Osteoblast (primary cell): ENCODE measurements around the gene EEF2K. TPM values are rescaled to one million over a fixed set of nuclear protein-coding genes. Genes with fewer than 3 reads are reported as not detected.
"Not testable (repeated sequence)": the region's sequence is repeated elsewhere in the genome, so short reads cannot be mapped to it uniquely, and the experiment has no call there.

ENCODE experiments used
- DNase-seq: peaks from one replicate; pipeline ENCODE4 v3.0.0; 2011; ENCODE audit warnings: low spot score, mixed read lengths; ENCODE audit not compliant: insufficient read length; ENCODE audit errors: missing footprints
- H2AFZ ChIP-seq: 2 replicates; pipeline ENCODE4 v1.6.0; 2011; ENCODE audit warnings: mild to moderate bottlenecking, low read length
- H3K27ac ChIP-seq: 2 replicates; pipeline ENCODE4 v1.5.1; 2011; ENCODE audit warnings: mild to moderate bottlenecking, low read depth, low read length, moderate library complexity
- H3K27me3 ChIP-seq: 2 replicates; pipeline ENCODE4 v1.6.0; 2012; ENCODE audit warnings: mild to moderate bottlenecking, control low read depth, inconsistent platforms, low read length, moderate library complexity; ENCODE audit not compliant: insufficient read depth
- H3K36me3 ChIP-seq: 2 replicates; pipeline ENCODE4 v1.5.1; 2011; ENCODE audit warnings: mild to moderate bottlenecking, low read length, control low read depth, moderate library complexity; ENCODE audit not compliant: insufficient read depth
- H3K4me1 ChIP-seq: 2 replicates; pipeline ENCODE4 v1.5.1; 2011; ENCODE audit warnings: mild to moderate bottlenecking, low read length, control low read depth, moderate library complexity; ENCODE audit not compliant: insufficient read depth
- H3K4me2 ChIP-seq: 2 replicates; pipeline ENCODE4 v1.6.0; 2011; ENCODE audit warnings: mild to moderate bottlenecking, low read length; ENCODE audit not compliant: insufficient read depth
- H3K4me3 ChIP-seq: fragments of 200-600 bp; sonication (generic); 3 replicates; pipeline ENCODE4 v1.5.1; 2012; ENCODE audit warnings: mild to moderate bottlenecking, low read length, inconsistent platforms; ENCODE audit not compliant: insufficient read depth
- H3K79me2 ChIP-seq: 2 replicates; pipeline ENCODE4 v1.6.0; 2012; ENCODE audit warnings: mild to moderate bottlenecking, low read length, control low read depth, inconsistent platforms; ENCODE audit not compliant: insufficient read depth
- H3K9me3 ChIP-seq: 2 replicates; pipeline ENCODE4 v1.5.1; 2011; ENCODE audit warnings: low read depth, low read length, control low read depth
- H4K20me1 ChIP-seq: 2 replicates; pipeline ENCODE4 v1.6.0; 2012; ENCODE audit warnings: mild to moderate bottlenecking, low read length, control low read depth; ENCODE audit not compliant: insufficient read depth
- total RNA-seq: library from RNA; depleted of rRNA; stranded (reverse); fragments of >200 nt; gene quantifications from 2 replicates; pipeline ENCODE4 v1.2.3, GENCODE V29; 2012
- TF ChIP-seq, protein P1 (sequence below): IDR thresholded peaks from 2 replicates; pipeline ENCODE4 v1.5.1; 2011; ENCODE audit warnings: mild to moderate bottlenecking, low read depth, low read length, moderate library complexity; ENCODE audit errors: extremely low read depth

The EEF2K gene
- total RNA-seq, 1 donor = 41.6 TPM

DNA sequence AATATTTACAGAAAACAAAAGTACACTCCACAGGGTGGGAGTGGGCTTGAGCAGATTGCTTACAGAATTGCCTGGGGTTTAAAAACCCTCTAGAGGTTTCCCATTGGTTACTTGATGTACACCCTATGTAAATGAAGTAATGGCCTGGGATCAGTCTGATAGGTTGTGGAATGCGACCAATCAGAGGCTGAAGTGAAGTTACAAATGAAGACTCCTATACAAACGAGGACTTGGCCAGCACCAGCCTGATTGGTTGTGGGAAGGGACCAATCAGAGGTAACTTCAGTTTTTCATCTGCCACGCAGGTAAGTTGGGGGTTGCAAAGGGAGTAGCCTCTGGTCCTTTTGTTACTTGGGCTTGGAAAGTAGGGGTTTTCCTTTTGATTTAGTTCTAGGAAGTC is 8.8 kb downstream of the EEF2K start:
- Histone ChIP-seq H3K36me3 (peaks cover 3% of the 10 kb centered on the region), H3K4me2 (no peak overlapping the region), H3K27me3 (no peaks in the 10 kb centered on the region), H3K27ac (no peak overlapping the region), H3K4me3 (no peak overlapping the region), H3K79me2 (peaks cover 51% of the 10 kb centered on the region), H2AFZ (no peak overlapping the region), H3K9me3 (no peaks in the 10 kb centered on the region), H3K4me1 (peaks cover 8% of the 10 kb centered on the region), H4K20me1 (peaks cover 63% of the 10 kb centered on the region)
- DNase-seq = no peak
- TF ChIP-seq, protein P1, sequence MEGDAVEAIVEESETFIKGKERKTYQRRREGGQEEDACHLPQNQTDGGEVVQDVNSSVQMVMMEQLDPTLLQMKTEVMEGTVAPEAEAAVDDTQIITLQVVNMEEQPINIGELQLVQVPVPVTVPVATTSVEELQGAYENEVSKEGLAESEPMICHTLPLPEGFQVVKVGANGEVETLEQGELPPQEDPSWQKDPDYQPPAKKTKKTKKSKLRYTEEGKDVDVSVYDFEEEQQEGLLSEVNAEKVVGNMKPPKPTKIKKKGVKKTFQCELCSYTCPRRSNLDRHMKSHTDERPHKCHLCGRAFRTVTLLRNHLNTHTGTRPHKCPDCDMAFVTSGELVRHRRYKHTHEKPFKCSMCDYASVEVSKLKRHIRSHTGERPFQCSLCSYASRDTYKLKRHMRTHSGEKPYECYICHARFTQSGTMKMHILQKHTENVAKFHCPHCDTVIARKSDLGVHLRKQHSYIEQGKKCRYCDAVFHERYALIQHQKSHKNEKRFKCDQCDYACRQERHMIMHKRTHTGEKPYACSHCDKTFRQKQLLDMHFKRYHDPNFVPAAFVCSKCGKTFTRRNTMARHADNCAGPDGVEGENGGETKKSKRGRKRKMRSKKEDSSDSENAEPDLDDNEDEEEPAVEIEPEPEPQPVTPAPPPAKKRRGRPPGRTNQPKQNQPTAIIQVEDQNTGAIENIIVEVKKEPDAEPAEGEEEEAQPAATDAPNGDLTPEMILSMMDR = no peak

DNA sequence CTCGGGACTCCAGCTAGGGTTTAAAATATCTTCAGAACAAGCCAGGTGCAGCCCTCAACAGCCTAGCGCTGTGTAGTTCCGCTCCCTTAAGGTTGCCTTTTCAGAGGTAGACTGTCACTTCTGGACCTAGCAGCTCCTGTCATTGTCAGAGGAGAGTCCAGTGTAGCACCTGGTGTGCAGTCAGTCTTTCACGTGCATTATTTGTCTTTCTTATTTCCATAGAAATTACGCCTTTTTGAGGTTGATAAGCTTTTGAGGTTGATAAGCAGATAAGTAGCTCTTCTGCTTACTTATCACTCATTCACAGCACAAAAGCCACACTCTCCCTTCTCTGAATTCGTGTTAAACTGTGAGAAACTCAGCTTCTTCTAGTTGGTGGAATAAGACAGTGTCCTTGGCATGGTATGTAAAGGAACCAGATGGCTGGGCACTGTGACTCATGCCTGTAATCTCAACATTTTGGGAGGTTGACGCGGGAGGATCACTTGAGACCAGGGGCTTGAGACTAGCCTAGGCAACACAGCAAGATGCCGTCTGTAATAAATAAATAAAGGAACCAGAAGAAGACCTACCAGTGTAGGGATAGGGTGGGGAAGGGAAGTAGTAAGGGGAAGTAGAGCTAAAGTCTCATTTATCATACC is 10.2 kb downstream of the EEF2K start:
- Histone ChIP-seq H3K4me1 (peaks cover 19% of the 10 kb centered on the region), H3K36me3 (peaks cover 3% of the 10 kb centered on the region)
- TF ChIP-seq, protein P1 = no peak

DNA sequence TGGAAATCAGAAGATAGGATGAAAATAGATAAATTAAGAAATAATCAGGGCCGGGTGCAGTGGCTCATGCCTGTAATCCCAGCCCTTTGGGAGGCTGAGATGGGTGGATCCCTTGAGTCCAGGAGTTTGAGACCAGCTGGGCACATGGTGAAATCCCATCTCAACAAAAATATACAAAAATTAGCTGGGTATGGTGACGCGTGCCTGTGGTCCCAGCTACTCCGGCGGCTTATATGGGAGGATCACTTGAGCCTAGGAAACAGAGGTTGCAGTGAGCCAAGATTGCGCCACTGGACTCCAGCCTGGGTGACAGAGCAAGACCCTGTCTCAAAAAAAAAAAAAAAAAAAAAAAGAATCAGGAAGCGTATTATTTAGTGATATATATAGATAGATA is 10.8 kb downstream of the EEF2K start:
- DNase-seq, H3K27ac ChIP-seq, H3K4me3 ChIP-seq, H3K36me3 ChIP-seq, H2AFZ ChIP-seq, H3K9me3 ChIP-seq, H3K27me3 ChIP-seq, H3K4me2 ChIP-seq: not testable (repeated sequence)
- peaks cover 53% of the 10 kb centered on the region for H4K20me1 ChIP-seq
- H3K79me2 ChIP-seq = peaks cover 36% of the 10 kb centered on the region
- peaks cover 19% of the 10 kb centered on the region for H3K4me1 ChIP-seq

More for the DNA sequence above, 10.2 kb downstream of the EEF2K start:
- Histone ChIP-seq H3K9me3 (no peaks in the 10 kb centered on the region), H2AFZ (no peak overlapping the region), H3K4me3 (no peak overlapping the region), H4K20me1 (peaks cover 55% of the 10 kb centered on the region), H3K27me3 (no peaks in the 10 kb centered on the region), H3K4me2 (no peak overlapping the region), H3K27ac (no peak overlapping the region), H3K79me2 (peaks cover 39% of the 10 kb centered on the region)
- DNase-seq = no peak

DNA sequence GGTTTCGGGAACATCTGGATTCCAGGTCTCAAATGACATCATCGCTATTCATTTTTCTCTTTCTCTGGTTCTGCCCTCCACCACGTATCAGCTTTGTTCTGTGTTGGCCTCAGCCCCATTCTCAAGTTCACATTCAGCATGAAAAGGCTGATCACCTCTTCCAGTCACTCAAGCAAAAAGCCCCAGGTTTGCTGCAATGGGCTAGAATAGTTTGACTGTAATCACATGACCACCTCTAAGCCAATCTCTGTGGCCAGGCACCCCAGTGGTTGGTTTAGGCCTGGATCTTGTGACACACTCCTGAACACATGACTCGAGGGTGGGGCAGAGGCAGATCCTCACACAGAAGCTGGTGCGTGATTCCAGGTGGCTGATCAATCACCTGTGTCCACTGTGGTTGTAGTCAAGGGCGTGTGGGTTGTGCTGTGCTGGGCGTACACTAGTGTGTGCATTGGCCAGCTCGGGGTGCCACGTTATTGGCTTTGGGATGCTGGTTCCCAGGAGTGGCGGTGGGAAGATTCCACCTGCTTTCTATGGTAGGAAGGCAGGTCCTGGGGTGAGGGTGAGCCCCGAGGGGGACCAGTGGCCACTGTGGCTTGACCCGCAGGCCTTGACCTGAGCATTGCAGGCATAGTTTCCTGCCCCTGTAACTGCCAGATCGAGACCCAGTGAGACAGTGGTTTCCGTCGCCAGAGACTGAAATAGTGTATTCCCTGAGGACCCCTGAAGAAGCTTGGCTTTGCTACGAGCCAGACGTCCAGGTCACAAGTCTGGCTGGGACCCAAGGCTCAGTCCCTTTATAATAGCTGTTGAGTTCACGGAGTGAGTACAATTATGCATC is 12.0 kb downstream of the EEF2K start:
- no peaks in the 10 kb centered on the region for H3K27me3 ChIP-seq
- peaks cover 19% of the 10 kb centered on the region for H3K4me1 ChIP-seq
- no peak overlapping the region for H3K4me3 ChIP-seq
- peaks cover 52% of the 10 kb centered on the region for H4K20me1 ChIP-seq
- H3K4me2 ChIP-seq = no peak overlapping the region
- no peak overlapping the region for H3K27ac ChIP-seq
- H3K9me3 ChIP-seq = no peaks in the 10 kb centered on the region
- DNase-seq = peak; percentile 60
- TF ChIP-seq, protein P1 = no peak
- no peak overlapping the region for H2AFZ ChIP-seq
- peaks cover 40% of the 10 kb centered on the region for H3K79me2 ChIP-seq
- H3K36me3 ChIP-seq = peaks cover 3% of the 10 kb centered on the region
